HEK293 (cell line): Measurements from ENCODE around the gene TAF10.

Experiments
- CTCF ChIP-seq: fragments of 450-650 bp; formaldehyde crosslinking; IDR thresholded peaks from 2 replicates; pipeline ENCODE4 v1.5.1; 2016; ENCODE audit warnings: missing biosample characterization, missing genetic modification characterization
- GFI1B ChIP-seq: fragments of 450-650 bp; formaldehyde crosslinking; IDR thresholded peaks from 2 replicates; pipeline ENCODE4 v1.5.1; 2016; ENCODE audit warnings: missing biosample characterization, missing genetic modification characterization
- MYNN ChIP-seq: fragments of 450-650 bp; formaldehyde crosslinking; IDR thresholded peaks from 2 replicates; pipeline ENCODE4 v1.5.1; 2016; ENCODE audit warnings: missing biosample characterization, missing genetic modification characterization, borderline replicate concordance
- OSR2 ChIP-seq: fragments of 450-650 bp; formaldehyde crosslinking; IDR thresholded peaks from 2 replicates; pipeline ENCODE4 v1.5.1; 2016; ENCODE audit warnings: missing biosample characterization, missing genetic modification characterization
- SP2 ChIP-seq: fragments of 450-650 bp; formaldehyde crosslinking; IDR thresholded peaks from 2 replicates; pipeline ENCODE4 v1.5.1; 2016; ENCODE audit warnings: missing biosample characterization, missing genetic modification characterization
- TCF7L2 ChIP-seq: IDR thresholded peaks from 2 replicates; pipeline ENCODE4 v1.6.1; 2011; ENCODE audit warnings: low read depth, mild to moderate bottlenecking, inconsistent platforms, low read length, moderate library complexity, borderline replicate concordance
- ZBTB11 ChIP-seq: fragments of 450-650 bp; formaldehyde crosslinking; conservative IDR thresholded peaks from 2 replicates; pipeline ENCODE4 v1.5.1; 2016; ENCODE audit warnings: low read depth, missing biosample characterization, missing genetic modification characterization
- ZNF121 ChIP-seq: fragments of 450-650 bp; formaldehyde crosslinking; IDR thresholded peaks from 2 replicates; pipeline ENCODE4 v1.5.1; 2016; ENCODE audit warnings: missing biosample characterization, missing genetic modification characterization
- ZNF623 ChIP-seq: fragments of 450-650 bp; formaldehyde crosslinking; IDR thresholded peaks from 2 replicates; pipeline ENCODE4 v1.5.1; 2016; ENCODE audit warnings: missing biosample characterization, missing genetic modification characterization
- ZNF707 ChIP-seq: fragments of 450-650 bp; formaldehyde crosslinking; IDR thresholded peaks from 2 replicates; pipeline ENCODE4 v1.5.1; 2016; ENCODE audit warnings: missing biosample characterization, missing genetic modification characterization
- ZNF768 ChIP-seq: fragments of 450-650 bp; formaldehyde crosslinking; IDR thresholded peaks from 2 replicates; pipeline ENCODE4 v1.5.1; 2018; ENCODE audit warnings: missing biosample characterization, mild to moderate bottlenecking, missing genetic modification characterization
- TF ChIP-seq, protein P1 (sequence below): fragments of 450-650 bp; formaldehyde crosslinking; IDR thresholded peaks from 2 replicates; pipeline ENCODE4; 2016; ENCODE audit warnings: missing biosample characterization, missing genetic modification characterization
- TF ChIP-seq, protein P2 (sequence below): fragments of 450-650 bp; formaldehyde crosslinking; IDR thresholded peaks from 2 replicates; pipeline ENCODE4 v1.5.1; 2016; ENCODE audit warnings: missing biosample characterization, missing genetic modification characterization, low read depth
- TF ChIP-seq, protein P3 (sequence below): fragments of 450-650 bp; formaldehyde crosslinking; IDR thresholded peaks from 2 replicates; pipeline ENCODE4 v1.5.1; 2016; ENCODE audit warnings: missing biosample characterization, missing genetic modification characterization

DNA sequence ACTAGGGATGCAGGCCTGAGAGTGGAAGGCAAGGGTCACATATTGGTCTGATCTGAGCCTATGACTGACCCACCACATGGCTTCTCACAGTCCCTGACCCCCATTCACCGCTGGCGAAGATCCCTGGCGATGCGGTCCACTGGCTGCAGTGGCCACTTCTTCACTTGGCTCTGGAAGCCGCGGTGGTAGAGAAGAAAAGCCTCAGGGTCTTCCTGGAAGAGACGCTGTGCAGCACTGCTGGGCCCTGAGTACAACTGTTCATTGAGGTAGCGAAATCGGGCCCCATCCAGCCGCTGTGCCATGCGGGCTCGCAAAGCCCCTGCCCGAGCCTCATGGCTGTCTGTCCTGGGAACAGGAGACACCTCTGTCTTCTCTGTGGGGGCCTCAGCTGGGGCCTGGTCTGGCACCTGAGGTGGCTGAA, 11.0 kb downstream of the TAF10 start:
- no peak for TF ChIP-seq ZBTB11 (tag by site-specific recombination)
- no peak for TF ChIP-seq CTCF
- no peak for TF ChIP-seq ZNF121
- no peak for TF ChIP-seq ZNF768 (tag by site-specific recombination)
- TF ChIP-seq GFI1B (tag by site-specific recombination): no peak
- TF ChIP-seq MYNN (tag by site-specific recombination): no peak
- TF ChIP-seq, protein P1, sequence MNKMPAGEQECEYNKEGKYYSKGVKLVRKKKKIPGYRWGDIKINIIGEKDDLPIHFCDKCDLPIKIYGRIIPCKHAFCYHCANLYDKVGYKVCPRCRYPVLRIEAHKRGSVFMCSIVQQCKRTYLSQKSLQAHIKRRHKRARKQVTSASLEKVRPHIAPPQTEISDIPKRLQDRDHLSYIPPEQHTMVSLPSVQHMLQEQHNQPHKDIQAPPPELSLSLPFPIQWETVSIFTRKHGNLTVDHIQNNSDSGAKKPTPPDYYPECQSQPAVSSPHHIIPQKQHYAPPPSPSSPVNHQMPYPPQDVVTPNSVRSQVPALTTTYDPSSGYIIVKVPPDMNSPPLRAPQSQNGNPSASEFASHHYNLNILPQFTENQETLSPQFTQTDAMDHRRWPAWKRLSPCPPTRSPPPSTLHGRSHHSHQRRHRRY (tag by site-specific recombination): no peak
- no peak for TF ChIP-seq TCF7L2
- TF ChIP-seq, protein P2, sequence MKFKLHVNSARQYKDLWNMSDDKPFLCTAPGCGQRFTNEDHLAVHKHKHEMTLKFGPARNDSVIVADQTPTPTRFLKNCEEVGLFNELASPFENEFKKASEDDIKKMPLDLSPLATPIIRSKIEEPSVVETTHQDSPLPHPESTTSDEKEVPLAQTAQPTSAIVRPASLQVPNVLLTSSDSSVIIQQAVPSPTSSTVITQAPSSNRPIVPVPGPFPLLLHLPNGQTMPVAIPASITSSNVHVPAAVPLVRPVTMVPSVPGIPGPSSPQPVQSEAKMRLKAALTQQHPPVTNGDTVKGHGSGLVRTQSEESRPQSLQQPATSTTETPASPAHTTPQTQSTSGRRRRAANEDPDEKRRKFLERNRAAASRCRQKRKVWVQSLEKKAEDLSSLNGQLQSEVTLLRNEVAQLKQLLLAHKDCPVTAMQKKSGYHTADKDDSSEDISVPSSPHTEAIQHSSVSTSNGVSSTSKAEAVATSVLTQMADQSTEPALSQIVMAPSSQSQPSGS (tag by site-specific recombination): no peak
- no peak for TF ChIP-seq SP2 (tag by site-specific recombination)
- TF ChIP-seq ZNF623 (tag by site-specific recombination): no peak
- TF ChIP-seq OSR2 (tag by site-specific recombination): no peak
- no peak for TF ChIP-seq ZNF707
- TF ChIP-seq, protein P3, sequence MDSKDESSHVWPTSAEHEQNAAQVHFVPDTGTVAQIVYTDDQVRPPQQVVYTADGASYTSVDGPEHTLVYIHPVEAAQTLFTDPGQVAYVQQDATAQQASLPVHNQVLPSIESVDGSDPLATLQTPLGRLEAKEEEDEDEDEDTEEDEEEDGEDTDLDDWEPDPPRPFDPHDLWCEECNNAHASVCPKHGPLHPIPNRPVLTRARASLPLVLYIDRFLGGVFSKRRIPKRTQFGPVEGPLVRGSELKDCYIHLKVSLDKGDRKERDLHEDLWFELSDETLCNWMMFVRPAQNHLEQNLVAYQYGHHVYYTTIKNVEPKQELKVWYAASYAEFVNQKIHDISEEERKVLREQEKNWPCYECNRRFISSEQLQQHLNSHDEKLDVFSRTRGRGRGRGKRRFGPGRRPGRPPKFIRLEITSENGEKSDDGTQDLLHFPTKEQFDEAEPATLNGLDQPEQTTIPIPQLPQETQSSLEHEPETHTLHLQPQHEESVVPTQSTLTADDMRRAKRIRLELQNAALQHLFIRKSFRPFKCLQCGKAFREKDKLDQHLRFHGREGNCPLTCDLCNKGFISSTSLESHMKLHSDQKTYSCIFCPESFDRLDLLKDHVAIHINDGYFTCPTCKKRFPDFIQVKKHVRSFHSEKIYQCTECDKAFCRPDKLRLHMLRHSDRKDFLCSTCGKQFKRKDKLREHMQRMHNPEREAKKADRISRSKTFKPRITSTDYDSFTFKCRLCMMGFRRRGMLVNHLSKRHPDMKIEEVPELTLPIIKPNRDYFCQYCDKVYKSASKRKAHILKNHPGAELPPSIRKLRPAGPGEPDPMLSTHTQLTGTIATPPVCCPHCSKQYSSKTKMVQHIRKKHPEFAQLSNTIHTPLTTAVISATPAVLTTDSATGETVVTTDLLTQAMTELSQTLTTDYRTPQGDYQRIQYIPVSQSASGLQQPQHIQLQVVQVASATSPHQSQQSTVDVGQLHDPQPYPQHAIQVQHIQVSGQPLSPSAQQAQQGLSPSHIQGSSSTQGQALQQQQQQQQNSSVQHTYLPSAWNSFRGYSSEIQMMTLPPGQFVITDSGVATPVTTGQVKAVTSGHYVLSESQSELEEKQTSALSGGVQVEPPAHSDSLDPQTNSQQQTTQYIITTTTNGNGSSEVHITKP (tag by site-specific recombination): no peak
